ENCODE measurements around the gene HMBS.

DNA sequence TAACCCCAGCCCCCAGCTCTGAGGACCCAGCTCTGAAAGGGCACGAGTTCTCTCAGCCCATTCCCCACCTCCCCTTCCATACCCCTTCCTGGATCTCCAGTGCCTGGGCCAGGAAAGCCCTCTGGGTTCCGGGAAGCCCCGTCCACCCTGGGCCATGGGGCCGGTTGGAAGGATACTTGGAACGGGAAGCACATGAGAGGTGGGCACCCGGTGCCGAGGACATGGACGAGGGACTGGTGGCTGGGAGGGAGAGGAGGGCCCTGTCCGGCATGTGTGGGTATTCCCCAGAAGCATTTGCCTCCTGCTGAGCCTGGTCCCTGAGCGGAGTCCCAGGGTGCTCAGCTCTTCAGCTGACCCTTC is 31.5 kb downstream of the HMBS start:
- TF ChIP-seq, protein P1, sequence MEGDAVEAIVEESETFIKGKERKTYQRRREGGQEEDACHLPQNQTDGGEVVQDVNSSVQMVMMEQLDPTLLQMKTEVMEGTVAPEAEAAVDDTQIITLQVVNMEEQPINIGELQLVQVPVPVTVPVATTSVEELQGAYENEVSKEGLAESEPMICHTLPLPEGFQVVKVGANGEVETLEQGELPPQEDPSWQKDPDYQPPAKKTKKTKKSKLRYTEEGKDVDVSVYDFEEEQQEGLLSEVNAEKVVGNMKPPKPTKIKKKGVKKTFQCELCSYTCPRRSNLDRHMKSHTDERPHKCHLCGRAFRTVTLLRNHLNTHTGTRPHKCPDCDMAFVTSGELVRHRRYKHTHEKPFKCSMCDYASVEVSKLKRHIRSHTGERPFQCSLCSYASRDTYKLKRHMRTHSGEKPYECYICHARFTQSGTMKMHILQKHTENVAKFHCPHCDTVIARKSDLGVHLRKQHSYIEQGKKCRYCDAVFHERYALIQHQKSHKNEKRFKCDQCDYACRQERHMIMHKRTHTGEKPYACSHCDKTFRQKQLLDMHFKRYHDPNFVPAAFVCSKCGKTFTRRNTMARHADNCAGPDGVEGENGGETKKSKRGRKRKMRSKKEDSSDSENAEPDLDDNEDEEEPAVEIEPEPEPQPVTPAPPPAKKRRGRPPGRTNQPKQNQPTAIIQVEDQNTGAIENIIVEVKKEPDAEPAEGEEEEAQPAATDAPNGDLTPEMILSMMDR (IDR thresholded peaks at IDR 0.05): no peak
- TF ChIP-seq EP300 (IDR thresholded peaks at IDR 0.05) (no peak), POLR2A (IDR thresholded peaks at IDR 0.05) (no peak), POLR2AphosphoS5 (IDR thresholded peaks at IDR 0.05) (no peak)
